Left lung (tissue), 10 donors: Measurements from ENCODE around the gene MEIOB. TPM values are rescaled to one million over a fixed set of nuclear protein-coding genes. Genes with fewer than 3 reads are reported as not detected.

Experiments
- ATAC-seq: fragments of 200-7000 bp; cut with Tn5 transposase; one replicate; pipeline ENCODE4 v1.9.1; 2020; ENCODE audit warnings: moderate library complexity
- DNase-seq, 4 donors: peaks; one replicate each; pipeline ENCODE4 v3.0.0-alpha.2; 2013 to 2020
- H3K27ac ChIP-seq, 2 donors: fragments of 200-600 bp; sonication (generic) in 1 of 2; one replicate each; pipeline versions ENCODE4 v1.5.0 to v1.8.0; 2020 to 2021
- H3K27me3 ChIP-seq, 2 donors: fragments of 200-600 bp; sonication (generic) in 1 of 2; one replicate each; pipeline versions ENCODE4 v1.5.0 to v1.8.0; 2020 to 2021
- H3K36me3 ChIP-seq, 2 donors: fragments of 200-600 bp; sonication (generic) in 1 of 2; one replicate each; pipeline versions ENCODE4 v1.5.0 to v1.8.0; 2020 to 2021
- H3K4me1 ChIP-seq, 2 donors: fragments of 200-600 bp; one replicate each; pipeline ENCODE4 v1.8.0; 2021
- H3K4me3 ChIP-seq, 2 donors: fragments of 200-600 bp; sonication (generic) in 1 of 2; one replicate each; pipeline versions ENCODE4 v1.5.0 to v1.8.0; 2020 to 2021; ENCODE audit warnings: mild to moderate bottlenecking in 1 of 2
- H3K9me3 ChIP-seq, 2 donors: fragments of 200-600 bp; sonication (generic) in 1 of 2; one replicate each; pipeline versions ENCODE4 v1.5.0 to v1.8.0; 2020 to 2021
- intact Hi-C, 2 donors: fragments of 100-400 bp; cut with DNase I; formaldehyde crosslinking; loops; one replicate each; pipeline versions ENCODE4 v1.11.2 to v1.14.2; 2022
- polyA plus RNA-seq, 6 donors: library from polyadenylated mRNA; unstranded; fragments of 120-200 nt; gene quantifications; one replicate each; pipeline ENCODE4 v1.2.1, GENCODE V29; 2013; ENCODE audit not compliant: insufficient read length in 6 of 6
- total RNA-seq, 2 donors: library from RNA; stranded (reverse); fragmentation: NEBNext Ultra II Directional; extraction: Animal tissue kit (Norgen Biotek cat#: 25700); gene quantifications; one replicate each; pipeline ENCODE4 v1.2.1, GENCODE V29; 2021
- TF ChIP-seq, protein P1 (sequence below), 2 donors: fragments of 200-600 bp; sonication (generic) in 1 of 2; IDR thresholded peaks; one replicate each; pipeline versions ENCODE4 v1.5.0 to v1.8.0; 2021; ENCODE audit warnings: antibody characterized with exemption in 2 of 2
- donor health status: DM: no; HTN: yes; CAD: no.
- donor health status: DM: no; HTN: no; CAD: no.

Gene MEIOB
- total and polyA plus RNA-seq, 8 donors: 0.37 to 0.75 (median 0.59) TPM; not detected in 2

DNA sequence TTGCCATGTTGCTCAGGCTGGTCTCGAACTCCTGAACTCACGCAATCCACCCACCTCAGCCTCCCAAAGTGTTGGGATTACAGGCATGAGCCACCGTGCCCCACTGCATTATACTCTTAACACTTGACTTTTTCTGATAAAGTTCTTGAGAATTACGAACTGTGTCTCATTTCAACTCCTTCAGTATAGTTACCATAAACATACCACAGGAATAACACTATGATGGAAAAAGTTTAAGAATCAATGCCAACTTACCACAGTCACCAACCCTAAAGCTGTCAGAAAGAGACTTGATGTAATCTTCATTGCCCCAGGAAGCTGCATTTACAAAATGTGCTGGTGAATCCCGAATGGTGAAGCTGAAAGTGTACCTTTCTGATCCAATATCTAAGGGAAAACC is 10.2 kb downstream of the MEIOB start:
- H3K27me3 ChIP-seq: peaks cover 18 to 83% of the 10 kb centered on the region in 2 donors
- H3K9me3 ChIP-seq: no peaks in the 10 kb centered on the region
- TF ChIP-seq, protein P1, sequence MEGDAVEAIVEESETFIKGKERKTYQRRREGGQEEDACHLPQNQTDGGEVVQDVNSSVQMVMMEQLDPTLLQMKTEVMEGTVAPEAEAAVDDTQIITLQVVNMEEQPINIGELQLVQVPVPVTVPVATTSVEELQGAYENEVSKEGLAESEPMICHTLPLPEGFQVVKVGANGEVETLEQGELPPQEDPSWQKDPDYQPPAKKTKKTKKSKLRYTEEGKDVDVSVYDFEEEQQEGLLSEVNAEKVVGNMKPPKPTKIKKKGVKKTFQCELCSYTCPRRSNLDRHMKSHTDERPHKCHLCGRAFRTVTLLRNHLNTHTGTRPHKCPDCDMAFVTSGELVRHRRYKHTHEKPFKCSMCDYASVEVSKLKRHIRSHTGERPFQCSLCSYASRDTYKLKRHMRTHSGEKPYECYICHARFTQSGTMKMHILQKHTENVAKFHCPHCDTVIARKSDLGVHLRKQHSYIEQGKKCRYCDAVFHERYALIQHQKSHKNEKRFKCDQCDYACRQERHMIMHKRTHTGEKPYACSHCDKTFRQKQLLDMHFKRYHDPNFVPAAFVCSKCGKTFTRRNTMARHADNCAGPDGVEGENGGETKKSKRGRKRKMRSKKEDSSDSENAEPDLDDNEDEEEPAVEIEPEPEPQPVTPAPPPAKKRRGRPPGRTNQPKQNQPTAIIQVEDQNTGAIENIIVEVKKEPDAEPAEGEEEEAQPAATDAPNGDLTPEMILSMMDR (IDR thresholded peaks at IDR 0.05): no peak
- no peaks in the 10 kb centered on the region for H3K36me3 ChIP-seq
- intact Hi-C loops: no loop called here
- H3K4me3 ChIP-seq: no peak overlapping the region
- no peak overlapping the region for H3K27ac ChIP-seq
- no peaks in the 10 kb centered on the region for H3K4me1 ChIP-seq
- ATAC-seq (no peak), DNase-seq (no peak)

DNA sequence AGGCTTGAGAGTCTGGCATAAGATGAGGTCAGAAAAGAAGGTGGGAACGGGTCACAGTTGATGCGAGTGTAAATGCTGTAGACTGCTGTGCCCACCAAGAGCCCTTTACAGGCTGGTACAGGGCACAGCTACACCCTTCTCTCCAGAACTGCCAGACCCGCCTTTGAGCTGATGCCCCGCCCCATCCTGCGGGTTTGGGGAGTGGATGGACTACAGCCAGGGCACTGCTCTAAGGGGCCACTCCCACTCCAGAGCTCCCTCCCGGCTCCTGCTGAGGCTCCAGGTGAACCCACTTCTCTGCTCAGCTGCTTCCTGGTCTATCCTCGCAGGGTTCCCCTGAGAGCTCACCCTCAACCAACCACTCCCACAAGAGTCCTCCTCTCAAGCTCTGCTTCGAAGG is 12.3 kb downstream of the MEIOB start:
- TF ChIP-seq, protein P1 (IDR thresholded peaks at IDR 0.05): no peak
- no peak overlapping the region for H3K27ac ChIP-seq
- intact Hi-C loops: no loop called here
- no peaks in the 10 kb centered on the region for H3K9me3 ChIP-seq
- DNase-seq (peak in 2 of 4 donors; percentile 17 to 37), ATAC-seq (peak; percentile 79)
- no peaks in the 10 kb centered on the region for H3K4me1 ChIP-seq
- H3K36me3 ChIP-seq: no peaks in the 10 kb centered on the region
- H3K4me3 ChIP-seq: no peak overlapping the region
- peaks cover 18 to 85% of the 10 kb centered on the region in 2 donors for H3K27me3 ChIP-seq

DNA sequence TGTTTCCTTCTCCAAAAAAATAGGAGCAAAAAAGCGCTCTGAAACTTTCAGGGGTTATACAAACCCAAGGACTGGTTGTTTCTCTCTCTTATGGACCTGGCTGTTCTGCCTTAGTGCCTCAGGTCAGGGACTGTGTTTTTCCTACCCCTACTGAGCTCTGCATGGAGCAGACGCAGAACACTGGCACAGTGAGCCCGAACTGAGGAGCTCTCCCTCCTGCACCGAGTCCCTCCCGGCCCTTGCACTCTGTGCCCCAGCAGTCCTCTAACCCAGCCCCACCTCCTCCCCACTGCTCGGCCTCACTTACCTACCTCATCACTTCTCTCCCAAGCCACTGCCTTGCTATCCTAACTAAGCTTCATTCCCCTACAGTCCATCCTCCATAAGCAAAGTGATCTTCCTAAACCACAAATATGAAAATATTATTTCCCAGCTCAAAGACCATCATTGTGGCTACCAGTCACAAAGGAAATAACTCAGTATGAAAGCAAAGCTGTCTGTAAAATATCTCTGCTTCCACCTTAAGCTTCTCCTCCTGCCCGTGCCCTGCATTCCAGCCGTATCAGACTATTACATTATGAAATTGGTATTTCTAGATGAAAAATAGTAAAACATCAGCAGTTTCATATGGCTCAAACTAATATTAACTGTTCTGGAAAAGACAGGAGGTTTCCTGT is 13.6 kb downstream of the MEIOB start:
- H3K9me3 ChIP-seq: no peaks in the 10 kb centered on the region
- no peak overlapping the region for H3K4me3 ChIP-seq
- H3K4me1 ChIP-seq: no peaks in the 10 kb centered on the region
- DNase-seq (no peak), ATAC-seq (no peak)
- no peak overlapping the region for H3K27ac ChIP-seq
- peaks cover 18 to 80% of the 10 kb centered on the region in 2 donors for H3K27me3 ChIP-seq
- TF ChIP-seq, protein P1 (IDR thresholded peaks at IDR 0.05): no peak
- H3K36me3 ChIP-seq: no peaks in the 10 kb centered on the region
- intact Hi-C loops: no loop called here

DNA sequence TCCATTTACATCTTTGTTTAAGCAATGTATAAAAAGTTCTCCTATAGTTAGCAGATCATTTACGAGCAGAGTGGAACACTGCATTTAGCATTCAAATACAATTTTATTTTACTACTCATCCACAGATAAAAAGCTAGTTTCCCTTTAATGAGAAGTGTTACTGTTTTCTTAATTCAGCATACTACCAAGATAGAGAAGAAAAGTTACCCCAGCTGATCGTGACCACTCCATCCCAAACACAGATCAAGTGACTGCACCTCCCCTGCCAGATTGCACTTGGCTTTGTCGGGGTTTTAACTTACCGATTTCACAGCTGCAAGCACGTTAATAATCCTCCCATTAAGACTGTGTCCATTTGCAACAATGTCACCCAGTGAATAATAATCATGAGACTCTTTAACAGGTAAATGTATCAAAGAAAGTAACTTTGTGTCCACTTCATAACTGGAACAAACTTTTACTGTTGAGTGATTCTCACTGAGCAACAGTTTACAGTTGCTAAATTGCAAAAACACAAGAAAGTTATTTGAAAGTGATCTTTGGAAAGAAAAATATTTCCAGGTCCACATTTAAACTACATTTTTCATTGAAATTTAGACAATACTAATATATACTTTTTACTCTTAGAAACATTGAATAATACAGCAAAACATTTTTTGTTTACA is 14.4 kb downstream of the MEIOB start:
- no peaks in the 10 kb centered on the region for H3K4me1 ChIP-seq
- intact Hi-C loops: no loop called here
- peaks cover 18 to 76% of the 10 kb centered on the region in 2 donors for H3K27me3 ChIP-seq
- H3K27ac ChIP-seq: no peak overlapping the region
- no peaks in the 10 kb centered on the region for H3K36me3 ChIP-seq
- no peaks in the 10 kb centered on the region for H3K9me3 ChIP-seq
- ATAC-seq (no peak), DNase-seq (no peak)
- TF ChIP-seq, protein P1 (IDR thresholded peaks at IDR 0.05): no peak
- H3K4me3 ChIP-seq: no peak overlapping the region

DNA sequence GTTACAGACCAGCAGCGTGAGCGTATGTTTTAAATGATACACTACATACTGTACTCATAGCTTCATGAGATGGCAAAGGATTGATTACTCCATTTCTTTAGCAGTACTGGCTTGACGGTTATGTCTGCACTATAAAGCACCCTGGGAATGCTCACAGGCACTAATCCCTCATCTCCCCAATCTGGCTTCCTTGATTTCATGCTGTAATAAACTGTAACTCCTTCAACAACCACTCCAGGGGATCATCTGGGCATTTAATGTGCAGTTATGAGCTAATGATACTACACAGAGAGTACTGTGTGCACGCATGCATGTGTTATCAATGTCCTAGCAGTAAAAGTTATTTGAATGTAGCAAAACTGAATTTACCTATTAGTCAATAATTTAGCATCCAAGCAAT is 20.2 kb downstream of the MEIOB start:
- TF ChIP-seq, protein P1 (IDR thresholded peaks at IDR 0.05): no peak
- H3K4me3 ChIP-seq: no peak overlapping the region
- no peaks in the 10 kb centered on the region for H3K4me1 ChIP-seq
- DNase-seq (no peak), ATAC-seq (no peak)
- no peaks in the 10 kb centered on the region for H3K9me3 ChIP-seq
- H3K27ac ChIP-seq: no peak overlapping the region
- H3K36me3 ChIP-seq: no peaks in the 10 kb centered on the region
- intact Hi-C loops: no loop called here
- H3K27me3 ChIP-seq: peaks cover 0 to 28% of the 10 kb centered on the region in 2 donors
